MM.1S (cell line): ENCODE measurements around the gene SLC24A4.

ENCODE experiments used
- CTCF ChIP-seq: fragments of 300-600 bp; sonication (generic); IDR thresholded peaks from 2 replicates; pipeline ENCODE4 v1.5.1; 2016; ENCODE audit warnings: antibody characterized with exemption, low read length, mixed read lengths
- EZH2 ChIP-seq: fragments of 300-600 bp; sonication (generic); optimal IDR thresholded peaks from 2 replicates; pipeline ENCODE3; 2017; ENCODE audit warnings: low read depth, mild to moderate bottlenecking, antibody characterized with exemption, low read length, mixed read lengths
- EZH2phosphoT487 ChIP-seq: fragments of 300-600 bp; sonication (generic); IDR thresholded peaks from 2 replicates; pipeline ENCODE4 v1.6.1; 2018; ENCODE audit warnings: antibody characterized with exemption, low read length

- TF ChIP-seq CTCF (no peak), EZH2 (no peak), EZH2phosphoT487 (no peak)
Measured at GRCh38 chr14:92472860-92473259, 149.9 kb downstream of the SLC24A4 start.
